ENCODE data around the gene CBL. TPM values are rescaled to one million over a fixed set of nuclear protein-coding genes. Genes with fewer than 3 reads are reported as not detected.

CBL gene
- total RNA-seq, 1 experiment from 2014 or later: 56.4 TPM

DNA sequence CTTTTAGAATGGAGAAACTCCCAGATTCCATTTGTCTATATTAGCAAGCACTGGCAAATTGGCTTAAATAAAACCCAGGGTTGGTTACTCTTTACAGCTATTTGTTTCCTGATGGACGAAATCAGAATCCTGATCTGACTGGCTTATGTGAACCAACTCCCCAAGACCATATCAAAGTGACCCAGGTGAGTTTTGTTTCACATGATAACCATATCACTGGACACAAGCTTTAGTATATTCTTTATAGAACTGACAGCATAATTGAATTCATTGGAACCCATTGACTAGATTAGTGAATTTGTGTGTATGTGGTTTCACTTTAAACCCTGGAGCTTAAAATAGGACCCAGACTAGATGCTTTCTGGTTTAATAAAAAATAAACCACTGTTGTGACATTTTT is 71.5 kb downstream of the CBL start:
- H3K36me3 Mint-ChIP-seq (ENCODE audit: insufficient read depth in 1 of 3, low read depth in 3 of 3): peaks cover 22 to 70% (median 68%) of the 10 kb centered on the region in 3 experiments; a peak in 6 of 7 replicates
- H2AK5ac ChIP-seq (ENCODE audit: insufficient read length, low read length): no peak overlapping the region

More for the DNA sequence above, 71.5 kb downstream of the CBL start:
- Histone ChIP-seq H3K23me2 (ENCODE audit: insufficient read length, low read depth, low read length, poor library complexity, severe bottlenecking) (no peaks in the 10 kb centered on the region), H2BK12ac (ENCODE audit: insufficient read length, low read depth, low read length) (no peak overlapping the region), H3K23ac (ENCODE audit: insufficient read length, low read depth, low read length) (no peak overlapping the region), H4K5ac (ENCODE audit: insufficient read length, low read depth, low read length) (no peak overlapping the region), H2BK15ac (ENCODE audit: low read depth, low read length) (no peak overlapping the region), H3K4ac (ENCODE audit: low read depth, low read length) (no peak overlapping the region), H2BK5ac (ENCODE audit: insufficient read length, low read length) (no peak overlapping the region), H2BK120ac (ENCODE audit: low read depth, low read length, poor library complexity, severe bottlenecking) (no peak overlapping the region), H3K14ac (ENCODE audit: insufficient read depth, low read length) (no peak overlapping the region), H3K27me3 (ENCODE audit: insufficient read depth, low read length) (no peaks in the 10 kb centered on the region), H3T11ph (ENCODE audit: low read length) (no peak overlapping the region), H3K79me1 (ENCODE audit: insufficient read depth, low read depth, low read length, poor library complexity, severe bottlenecking) (peaks cover 3% of the 10 kb centered on the region), H3K4me1 (ENCODE audit: insufficient read depth, low read length) (no peaks in the 10 kb centered on the region), H3K56ac (ENCODE audit: insufficient read length, low read depth, low read length) (no peak overlapping the region), H2AFZ (ENCODE audit: low read length) (no peak overlapping the region), H4K20me1 (ENCODE audit: control insufficient read depth, insufficient read depth, insufficient read length) (no peaks in the 10 kb centered on the region), H4K91ac (ENCODE audit: insufficient read length, low read depth, low read length) (no peak overlapping the region), H3K4me2 (ENCODE audit: insufficient read depth, insufficient read length, low read length) (no peak overlapping the region), H3K9ac (ENCODE audit: extremely low read depth, insufficient read length, low read length) (no peak overlapping the region), H3K9me3 (ENCODE audit: control insufficient read depth, low read depth, low read length) (no peaks in the 10 kb centered on the region), H3K18ac (ENCODE audit: insufficient read length, low read depth, low read length) (no peak overlapping the region), H2BK20ac (ENCODE audit: low read depth, low read length, poor library complexity, severe bottlenecking) (no peak overlapping the region), H4K8ac (replicated peaks; ENCODE audit: insufficient read length, low read depth, low read length) (no peak overlapping the region), H3K79me2 (ENCODE audit: insufficient read depth, low read length) (no peaks in the 10 kb centered on the region), H3K27ac (ENCODE audit: insufficient read length, low read depth, low read length) (no peak overlapping the region)
- Mint-ChIP-seq H3K27ac (no peak overlapping the region), H3K9me3 (no peaks in the 10 kb centered on the region), H3K4me1 (no peaks in the 10 kb centered on the region), H3K4me3 (no peak overlapping the region), H3K27me3 (ENCODE audit: low read depth) (no peaks in the 10 kb centered on the region)
- TF ChIP-seq, protein P1, sequence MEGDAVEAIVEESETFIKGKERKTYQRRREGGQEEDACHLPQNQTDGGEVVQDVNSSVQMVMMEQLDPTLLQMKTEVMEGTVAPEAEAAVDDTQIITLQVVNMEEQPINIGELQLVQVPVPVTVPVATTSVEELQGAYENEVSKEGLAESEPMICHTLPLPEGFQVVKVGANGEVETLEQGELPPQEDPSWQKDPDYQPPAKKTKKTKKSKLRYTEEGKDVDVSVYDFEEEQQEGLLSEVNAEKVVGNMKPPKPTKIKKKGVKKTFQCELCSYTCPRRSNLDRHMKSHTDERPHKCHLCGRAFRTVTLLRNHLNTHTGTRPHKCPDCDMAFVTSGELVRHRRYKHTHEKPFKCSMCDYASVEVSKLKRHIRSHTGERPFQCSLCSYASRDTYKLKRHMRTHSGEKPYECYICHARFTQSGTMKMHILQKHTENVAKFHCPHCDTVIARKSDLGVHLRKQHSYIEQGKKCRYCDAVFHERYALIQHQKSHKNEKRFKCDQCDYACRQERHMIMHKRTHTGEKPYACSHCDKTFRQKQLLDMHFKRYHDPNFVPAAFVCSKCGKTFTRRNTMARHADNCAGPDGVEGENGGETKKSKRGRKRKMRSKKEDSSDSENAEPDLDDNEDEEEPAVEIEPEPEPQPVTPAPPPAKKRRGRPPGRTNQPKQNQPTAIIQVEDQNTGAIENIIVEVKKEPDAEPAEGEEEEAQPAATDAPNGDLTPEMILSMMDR (conservative IDR thresholded peaks at IDR 0.05): no peak
- no peak for DNase-seq
- WGBS (ENCODE audit: extremely low coverage, insufficient read length, low lambda C conversion rate): no CpG with 5 or more reads among the region's 1 CpG

All from H9 (cell line).